GM19395 (cell line): ENCODE measurements around the gene VIM.

ENCODE experiments used
- ATAC-seq: cut with Tn5 transposase; IDR thresholded peaks from one replicate; pipeline ENCODE4 v1.9.1; 2021; ENCODE audit warnings: mild to moderate bottlenecking, moderate library complexity; ENCODE audit not compliant: unreplicated experiment

Gene VIM

DNA sequence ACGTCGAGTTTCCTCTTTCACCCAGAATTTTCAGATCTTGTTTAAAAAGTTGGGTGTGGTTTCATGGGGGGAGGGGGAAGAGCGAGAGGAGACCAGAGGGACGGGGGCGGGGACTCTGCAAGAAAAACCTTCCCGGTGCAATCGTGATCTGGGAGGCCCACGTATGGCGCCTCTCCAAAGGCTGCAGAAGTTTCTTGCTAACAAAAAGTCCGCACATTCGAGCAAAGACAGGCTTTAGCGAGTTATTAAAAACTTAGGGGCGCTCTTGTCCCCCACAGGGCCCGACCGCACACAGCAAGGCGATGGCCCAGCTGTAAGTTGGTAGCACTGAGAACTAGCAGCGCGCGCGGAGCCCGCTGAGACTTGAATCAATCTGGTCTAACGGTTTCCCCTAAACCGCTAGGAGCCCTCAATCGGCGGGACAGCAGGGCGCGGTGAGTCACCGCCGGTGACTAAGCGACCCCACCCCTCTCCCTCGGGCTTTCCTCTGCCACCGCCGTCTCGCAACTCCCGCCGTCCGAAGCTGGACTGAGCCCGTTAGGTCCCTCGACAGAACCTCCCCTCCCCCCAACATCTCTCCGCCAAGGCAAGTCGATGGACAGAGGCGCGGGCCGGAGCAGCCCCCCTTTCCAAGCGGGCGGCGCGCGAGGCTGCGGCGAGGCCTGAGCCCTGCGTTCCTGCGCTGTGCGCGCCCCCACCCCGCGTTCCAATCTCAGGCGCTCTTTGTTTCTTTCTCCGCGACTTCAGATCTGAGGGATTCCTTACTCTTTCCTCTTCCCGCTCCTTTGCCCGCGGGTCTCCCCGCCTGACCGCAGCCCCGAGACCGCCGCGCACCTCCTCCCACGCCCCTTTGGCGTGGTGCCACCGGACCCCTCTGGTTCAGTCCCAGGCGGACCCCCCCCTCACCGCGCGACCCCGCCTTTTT, at the start of gene VIM:
Gene VIM (plus strand): TSS at position 151 of the 925 bp plus-strand sequence. CDS start 1,182 bp downstream, outside the sequence.
- peak; percentile 48 for ATAC-seq

DNA sequence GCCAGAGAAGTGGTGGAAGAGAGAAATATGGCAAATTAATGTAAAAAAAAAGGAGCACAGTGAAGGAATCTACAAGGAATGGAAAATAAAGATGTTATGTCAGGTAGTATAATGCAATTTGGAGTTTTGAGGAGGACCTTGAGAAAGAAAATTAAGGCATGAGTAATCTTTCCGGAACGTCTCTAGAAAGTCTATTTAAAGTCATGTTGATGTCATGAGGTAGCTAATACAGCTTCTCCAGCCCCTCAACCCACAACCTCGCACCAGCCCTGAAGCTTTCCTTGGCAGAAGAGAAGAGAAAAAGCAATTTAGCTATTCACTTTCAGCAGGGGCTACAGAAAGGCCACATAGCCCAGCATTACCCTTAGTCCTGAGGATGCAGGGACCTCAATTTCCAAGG, 49.0 kb upstream of the VIM start:
- ATAC-seq = no peak

DNA sequence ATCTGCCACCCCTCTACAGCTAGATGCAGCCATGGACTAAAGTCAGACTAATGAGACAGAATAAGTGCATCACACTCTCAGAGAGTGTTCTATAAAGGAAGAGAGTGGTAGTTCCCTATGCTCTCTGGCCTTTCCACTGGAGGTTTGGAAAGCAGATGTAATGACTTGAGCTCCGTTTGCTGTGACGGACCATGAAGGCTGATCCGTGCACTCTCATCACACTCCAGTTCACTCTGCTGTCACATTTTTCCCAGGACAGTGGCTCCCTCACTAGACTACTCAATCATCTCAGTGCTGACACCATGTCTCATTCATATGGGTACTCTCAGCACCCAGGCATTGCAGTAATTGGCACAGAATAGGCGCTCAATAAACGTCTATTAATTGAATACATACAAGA, 46.9 kb upstream of the VIM start:
- no peak for ATAC-seq

DNA sequence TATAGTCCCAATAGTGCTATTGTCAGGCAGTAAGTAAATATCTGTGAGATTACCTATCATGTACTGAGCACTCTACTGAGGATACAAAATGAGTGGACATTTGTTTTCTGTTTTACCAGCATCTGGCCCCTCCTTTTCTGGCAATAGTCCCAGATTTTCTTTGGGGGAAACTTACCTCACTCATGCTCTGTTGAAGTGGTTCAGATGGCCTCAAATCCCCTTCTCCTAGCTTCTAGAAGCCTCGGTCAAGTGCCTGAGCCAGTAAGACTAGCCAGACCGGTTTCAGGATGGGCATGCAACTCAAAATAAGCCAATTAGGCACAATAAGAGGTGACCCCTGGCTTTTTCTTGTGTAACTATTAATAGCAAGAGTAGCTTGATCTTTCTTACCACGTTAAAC, 46.3 kb upstream of the VIM start:
- ATAC-seq = no peak

DNA sequence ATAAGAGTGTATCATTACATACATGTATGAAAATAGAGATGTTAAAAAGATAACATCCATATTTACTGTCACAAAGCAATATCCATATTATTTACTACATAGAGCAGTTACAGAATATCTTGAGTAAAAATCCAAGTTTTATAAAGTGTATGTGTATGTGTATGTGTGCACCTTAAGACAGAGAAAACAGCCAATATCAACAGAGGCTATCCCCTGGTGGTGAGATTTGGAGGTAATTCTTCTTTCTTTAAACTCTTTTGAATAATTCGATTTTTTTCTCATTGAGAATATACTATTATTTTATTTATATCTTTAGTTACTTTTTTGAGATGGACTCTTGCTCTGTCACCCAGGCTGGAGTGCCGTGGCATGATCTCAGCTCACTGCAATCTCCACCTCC, 44.9 kb upstream of the VIM start:
- ATAC-seq = no peak

DNA sequence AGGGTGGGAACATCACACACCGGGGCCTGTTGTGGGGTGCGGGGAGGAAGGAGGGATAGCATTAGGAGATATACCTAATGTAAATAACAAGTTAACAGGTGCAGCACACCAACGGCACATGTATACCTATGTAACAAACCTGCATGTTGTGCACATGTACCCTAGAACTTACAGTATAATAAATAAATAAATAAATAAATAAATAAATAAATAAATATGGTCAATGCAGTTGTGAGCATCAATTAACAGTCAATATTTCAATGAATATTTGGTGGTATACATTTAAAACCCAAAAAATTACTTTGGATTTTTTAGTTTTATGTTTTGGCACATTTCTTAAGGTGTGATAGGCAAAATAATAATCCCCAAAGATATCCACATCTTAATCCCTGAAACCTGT, 42.2 kb upstream of the VIM start:
- ATAC-seq = no peak

DNA sequence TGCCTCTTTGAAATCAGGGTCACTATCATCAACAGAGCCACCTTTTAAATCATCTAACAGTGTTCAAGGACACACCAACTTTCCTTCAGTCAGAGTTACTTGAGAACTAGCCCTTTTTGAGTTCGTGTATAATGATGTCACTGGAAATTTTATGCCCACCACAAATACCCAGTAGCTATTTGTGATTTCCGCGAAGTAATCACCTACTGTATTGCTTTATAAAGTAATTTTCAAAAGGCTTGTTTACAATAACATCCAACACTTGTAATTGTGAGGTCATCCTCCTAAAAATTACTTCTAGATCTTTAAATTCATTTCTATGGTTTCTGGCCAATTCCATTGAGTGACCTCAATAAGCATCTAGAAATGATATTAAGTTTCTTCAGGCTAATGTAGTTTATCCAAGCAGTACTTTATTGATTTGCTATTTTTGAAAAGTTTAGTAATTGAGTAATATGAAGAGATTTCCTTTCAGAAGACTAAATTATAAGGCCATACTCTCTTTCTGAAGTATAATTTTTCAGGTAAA, 39.3 kb upstream of the VIM start:
- ATAC-seq = no peak

DNA sequence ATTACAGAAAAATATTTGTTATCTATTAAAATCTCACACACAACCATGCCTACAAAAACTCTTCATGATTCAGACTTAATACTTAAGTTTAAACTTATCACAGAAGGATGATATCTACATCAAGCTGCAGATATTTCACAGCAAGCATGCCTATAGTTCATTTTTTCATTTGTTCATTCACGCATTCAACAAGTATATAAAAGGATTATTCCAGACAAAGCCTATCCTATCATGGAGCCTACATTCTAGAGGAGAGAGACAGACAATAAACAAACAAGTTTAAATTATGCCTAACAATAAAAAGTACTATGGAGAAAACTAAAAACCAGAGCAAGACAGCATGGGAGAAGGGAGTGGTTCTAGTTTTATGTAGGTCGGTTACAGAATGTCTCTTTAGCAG, 37.4 kb upstream of the VIM start:
- ATAC-seq = no peak

DNA sequence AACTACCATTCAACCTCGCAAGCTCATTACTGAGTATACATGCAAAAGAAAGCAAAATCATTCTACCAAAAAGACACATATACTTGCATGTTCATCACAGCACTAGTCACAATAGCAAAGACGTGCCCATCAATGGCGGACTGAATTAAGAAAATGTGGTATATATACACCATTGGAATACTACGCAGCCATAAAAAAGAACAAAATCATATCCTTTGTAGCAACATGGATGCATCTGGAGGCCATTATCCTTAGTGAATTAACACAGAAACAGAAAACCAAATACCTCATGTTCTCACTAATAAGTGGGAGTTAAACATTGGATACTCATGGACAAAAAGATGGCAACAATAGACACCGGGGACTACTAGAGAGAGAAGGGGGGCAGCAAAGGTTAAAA, 33.0 kb upstream of the VIM start:
- no peak for ATAC-seq

DNA sequence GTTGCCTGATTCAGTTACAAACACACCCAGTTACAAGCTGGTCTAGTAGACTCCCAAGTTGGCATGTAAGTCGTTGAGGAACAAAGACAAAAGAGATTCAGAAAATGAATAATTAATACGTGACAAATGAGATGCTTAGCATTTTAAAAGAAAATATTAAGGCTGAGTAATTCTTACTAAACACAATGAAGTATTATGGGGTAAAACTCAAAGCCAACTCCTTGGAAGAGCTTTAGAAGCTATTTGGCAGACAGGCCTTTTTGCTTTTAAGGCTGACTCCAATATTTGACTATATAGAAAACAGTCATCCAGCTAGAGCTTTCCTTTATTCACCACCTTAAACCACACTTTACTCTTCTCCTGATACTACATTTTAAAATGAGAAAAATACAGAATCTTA, 32.0 kb upstream of the VIM start:
- no peak for ATAC-seq

DNA sequence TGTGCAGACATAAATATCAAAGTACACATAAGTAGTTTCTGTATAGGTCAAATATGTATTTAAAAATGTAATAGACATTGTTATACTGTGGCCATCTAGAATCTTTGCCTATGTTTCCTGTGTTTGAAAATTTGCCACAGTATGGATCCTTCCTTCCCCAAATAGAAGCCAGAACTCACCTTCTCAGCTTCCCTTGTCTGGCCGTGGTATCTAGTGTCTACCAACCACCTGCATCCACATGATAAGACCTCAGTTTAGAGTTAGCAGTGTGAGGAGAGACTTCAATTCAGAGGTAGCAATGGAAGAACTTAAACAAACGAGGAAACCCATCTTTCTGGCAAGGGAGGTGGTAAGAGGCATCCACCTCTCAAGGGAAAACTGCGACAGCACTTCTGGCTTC, 31.5 kb upstream of the VIM start:
- ATAC-seq = no peak

DNA sequence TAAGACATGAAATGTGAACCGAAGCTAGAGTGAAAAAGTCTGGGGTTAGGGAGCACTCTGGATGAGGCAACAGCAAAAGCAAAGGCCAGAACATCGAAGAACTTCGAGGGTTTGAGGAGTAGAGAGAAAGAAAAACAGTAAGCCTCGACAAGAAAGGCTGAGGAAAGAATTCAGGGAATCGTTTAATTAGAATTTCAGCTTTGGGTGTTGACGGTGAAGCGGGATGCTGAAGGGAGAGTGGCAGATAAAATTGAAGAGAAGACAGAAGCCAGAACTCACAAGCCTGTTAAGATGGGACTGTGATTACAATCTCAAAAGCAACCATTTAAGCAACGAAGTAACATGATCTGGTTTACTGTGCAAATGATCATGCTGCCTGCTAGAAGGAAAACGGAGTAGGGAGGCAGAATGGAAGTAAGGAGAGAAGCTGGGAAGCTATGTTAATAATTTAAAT, 28.7 kb upstream of the VIM start:
- ATAC-seq = no peak

DNA sequence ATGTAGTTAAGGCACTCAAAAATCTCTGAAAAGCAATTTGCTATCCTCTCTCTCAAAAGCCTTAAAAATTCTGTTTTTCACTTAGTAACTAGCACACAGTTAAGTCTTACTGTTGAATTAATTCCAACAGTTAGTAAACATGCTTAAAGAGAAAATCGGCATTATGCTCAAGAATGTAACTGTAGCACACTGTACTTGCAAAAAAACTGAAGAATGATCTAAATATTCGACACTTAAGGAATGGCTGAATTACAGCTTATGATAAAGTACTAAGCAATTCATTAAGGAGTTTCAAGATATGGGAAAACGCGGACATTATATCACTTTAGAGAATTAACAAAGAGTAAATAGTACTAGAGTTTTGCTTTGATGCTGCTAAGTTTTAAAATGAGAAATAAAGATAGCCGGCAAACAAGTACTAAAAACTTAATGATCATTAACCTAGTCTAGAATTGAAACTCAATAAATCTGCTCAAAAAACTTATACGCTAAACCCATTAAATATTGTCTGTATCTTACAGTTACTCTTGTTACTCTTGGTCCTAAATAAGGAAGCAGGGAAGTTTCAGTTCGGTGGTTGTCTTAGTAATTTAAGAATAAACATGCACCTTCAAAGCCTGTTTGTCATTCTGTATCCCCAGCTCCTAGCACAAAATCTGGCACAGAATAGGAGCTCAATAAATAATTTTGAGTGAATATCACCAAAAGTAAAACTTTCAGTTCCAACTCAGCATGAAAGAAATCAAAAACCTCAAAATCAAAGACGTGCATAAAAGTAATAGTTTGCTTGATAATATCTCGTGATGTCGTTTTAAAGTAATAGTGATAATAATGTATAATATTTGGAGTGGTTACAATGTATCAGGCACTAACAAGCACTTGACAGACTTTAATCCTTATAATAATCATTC, 27.8 kb upstream of the VIM start:
- ATAC-seq = no peak

DNA sequence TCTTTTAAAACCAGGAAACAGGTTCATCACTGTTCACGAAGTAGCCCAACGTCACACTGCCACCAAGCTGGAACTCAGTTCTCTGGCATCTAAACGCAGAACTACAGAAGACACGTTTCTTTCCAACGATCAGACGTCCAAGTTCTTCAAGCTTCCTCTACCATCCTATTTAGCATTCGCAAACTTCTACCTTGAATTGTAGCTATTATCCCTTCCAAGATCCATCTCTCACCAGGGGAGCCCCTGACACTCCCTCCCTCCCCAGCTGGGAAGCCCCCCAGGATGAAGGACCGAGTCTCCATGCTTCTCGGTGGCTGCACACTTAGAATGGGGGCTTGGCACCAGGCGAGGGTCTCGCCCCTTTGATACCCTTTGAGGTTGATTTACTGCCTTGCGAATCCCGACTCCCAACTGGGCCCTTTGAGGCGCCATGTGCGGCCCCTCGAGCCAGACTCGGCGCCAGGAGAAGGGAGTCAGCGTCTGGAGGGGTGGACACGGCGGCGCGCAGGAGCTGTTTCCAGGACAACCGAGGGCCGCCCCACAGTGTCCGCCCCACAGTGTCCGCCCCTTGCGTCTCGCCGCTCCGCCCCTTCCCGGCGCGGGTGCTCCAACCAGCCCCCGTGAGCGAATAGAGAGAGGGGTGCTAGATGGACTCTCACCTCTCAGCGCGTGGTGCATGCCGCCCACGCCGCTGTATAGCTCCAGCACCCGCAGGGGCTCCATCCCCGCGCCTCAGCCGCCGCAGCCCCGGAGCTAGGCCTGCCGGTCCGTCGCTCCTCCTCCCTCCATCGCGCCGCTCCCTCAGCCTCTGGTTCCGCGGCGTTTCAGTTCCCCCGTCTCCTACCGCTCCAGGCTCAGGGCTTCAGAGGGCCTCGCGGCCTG, 26.9 kb upstream of the VIM start, which contains the start of gene TRDMT1:
Gene TRDMT1 (minus strand): TSS at position 761 of the 882 bp plus-strand sequence. CDS start 38 bp downstream, at position 723.
- ATAC-seq = peak; percentile 96

DNA sequence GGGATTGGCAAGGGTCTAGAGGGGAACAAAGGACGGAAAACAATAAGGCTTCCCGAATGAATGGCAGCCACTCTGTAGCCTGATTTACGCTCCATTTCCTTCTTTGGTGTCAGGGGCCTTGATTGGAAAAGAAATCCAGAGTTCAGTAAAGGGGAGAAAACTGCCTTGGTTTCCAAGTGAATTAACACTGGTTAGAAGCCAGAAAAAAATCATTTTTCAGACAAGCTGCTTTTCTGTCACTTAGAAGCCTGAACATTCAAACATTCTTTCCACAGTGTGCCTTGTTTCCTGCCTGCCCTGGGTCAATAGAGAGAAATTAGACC, 26.3 kb upstream of the VIM start:
- ATAC-seq = no peak

DNA sequence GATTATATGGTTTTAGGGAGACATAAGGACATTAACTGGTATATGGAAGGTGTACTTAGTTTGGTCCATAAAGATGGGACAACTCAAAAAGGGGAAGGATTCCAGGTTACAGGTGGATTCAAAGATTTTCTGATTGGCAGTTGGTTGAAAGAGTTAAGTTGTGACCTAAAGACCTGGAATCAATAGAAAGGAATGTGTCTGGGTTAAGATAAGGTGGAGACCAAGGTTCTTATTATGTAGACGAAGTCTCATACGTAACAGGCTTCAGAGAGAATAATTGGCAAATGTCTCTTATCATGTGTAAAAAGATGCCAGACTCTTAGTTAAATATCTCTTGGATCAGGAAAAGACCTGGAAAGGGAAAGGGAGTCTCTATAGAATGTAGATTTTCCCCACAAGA, 25.5 kb upstream of the VIM start:
- no peak for ATAC-seq

DNA sequence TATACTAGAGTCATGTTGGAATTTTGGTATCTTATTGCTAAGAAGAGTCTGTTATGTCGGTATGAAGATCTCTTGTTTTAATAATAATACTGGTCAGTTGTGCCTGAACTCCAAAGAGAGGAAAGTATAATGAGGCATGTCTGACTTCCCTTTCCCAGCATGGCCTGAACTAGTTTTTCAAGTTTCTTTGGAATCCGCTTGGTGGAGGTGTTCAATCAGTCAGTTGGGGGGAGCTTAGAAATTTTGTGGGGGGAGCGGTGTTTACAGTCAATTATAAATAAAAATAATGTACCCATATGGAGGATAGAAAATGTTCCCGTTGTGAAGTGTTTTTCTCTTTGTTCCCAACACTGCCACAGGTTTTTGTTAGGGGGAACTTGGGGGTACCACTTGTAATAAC, 25.0 kb upstream of the VIM start:
- ATAC-seq = no peak

DNA sequence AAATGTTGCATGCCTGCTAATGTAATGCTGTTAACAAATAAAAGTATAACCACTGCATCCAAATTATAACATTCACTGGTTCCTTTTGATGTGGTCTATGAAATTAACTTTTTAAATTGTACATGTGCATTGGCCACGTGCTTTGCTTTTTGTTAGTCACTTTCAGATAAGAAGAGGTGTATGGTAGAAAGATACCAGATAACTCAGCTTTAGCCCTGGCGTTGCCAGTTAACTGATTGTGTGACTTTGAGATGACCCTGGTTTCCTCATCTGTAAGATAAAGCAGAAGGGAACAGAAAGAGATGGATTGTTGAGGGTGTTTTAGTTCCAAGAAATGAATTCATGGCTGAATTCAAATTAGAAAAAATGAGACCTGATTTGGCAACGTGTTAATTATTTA, 24.6 kb upstream of the VIM start:
- no peak for ATAC-seq

DNA sequence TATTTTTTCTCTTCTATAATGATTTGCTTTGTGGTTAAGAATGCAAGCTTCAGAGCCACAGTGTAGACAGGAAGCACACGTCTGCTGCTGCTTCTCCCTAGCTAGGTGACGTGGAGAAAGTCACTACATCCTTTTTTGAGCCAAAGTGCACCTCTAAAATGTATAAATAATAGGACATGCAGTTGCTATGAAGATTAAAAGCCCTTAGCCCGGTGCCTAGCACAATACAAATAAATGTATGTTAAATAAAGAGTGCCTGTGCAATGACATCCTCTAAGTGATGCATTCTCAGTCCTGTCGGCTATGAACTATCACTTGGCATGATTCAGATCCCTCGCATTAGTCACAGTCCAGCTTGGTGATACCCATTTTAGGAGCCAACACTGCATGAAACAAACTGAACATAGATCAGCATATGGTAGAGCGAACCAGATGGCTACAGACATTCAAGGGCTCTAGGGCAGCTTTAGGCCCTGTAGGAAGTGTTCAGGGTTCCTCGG, 21.8 kb upstream of the VIM start:
- ATAC-seq = peak; percentile 43

DNA sequence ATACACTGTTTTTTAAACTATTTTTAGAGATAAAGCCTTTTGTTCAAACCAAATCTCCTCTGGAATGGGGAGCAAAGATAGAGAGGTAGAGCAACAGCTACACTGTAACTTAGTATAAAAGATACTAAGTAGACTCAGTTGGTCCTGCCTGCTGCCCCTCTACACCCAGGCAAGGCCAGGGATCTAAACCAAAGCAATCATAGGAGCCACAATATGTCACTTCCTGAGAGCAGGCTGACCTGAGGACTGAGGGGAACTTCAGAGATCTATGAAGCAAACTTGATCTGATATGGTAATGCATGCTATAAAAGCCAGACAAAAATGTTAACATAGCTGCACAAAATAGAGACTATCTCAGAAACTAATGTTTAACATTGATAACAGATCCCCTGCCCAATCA, 19.6 kb upstream of the VIM start:
- no peak for ATAC-seq
